GM12878 (cell line): ENCODE measurements around the gene ZCCHC8. TPM values are rescaled to one million over a fixed set of nuclear protein-coding genes. Genes with fewer than 3 reads are reported as not detected.

Experiments
- ATF7 ChIP-seq: fragments of 450-650 bp; IDR thresholded peaks from 2 replicates; pipeline ENCODE4 v1.6.1; 2016; ENCODE audit warnings: low read depth, mild to moderate bottlenecking
- CEBPB ChIP-seq, 2 experiments: fragments of 150-350 bp in 1 of 2; IDR thresholded peaks; 2 replicates each; pipeline ENCODE4 v1.6.1; 2012 to 2014; ENCODE audit warnings: low read depth in 2 of 2, low read length in 2 of 2, borderline replicate concordance in 1 of 2, inconsistent platforms in 1 of 2
- CTCF ChIP-seq, 3 experiments: IDR thresholded peaks in 2 of 3; conservative IDR thresholded peaks in 1 of 3; 2 replicates each; pipeline ENCODE4 v1.5.1; 2011; ENCODE audit warnings: low read depth in 3 of 3, low read length in 3 of 3, mild to moderate bottlenecking in 3 of 3, control low read depth in 2 of 3, moderate library complexity in 2 of 3, inconsistent platforms in 1 of 3, mixed read lengths in 1 of 3; ENCODE audit not compliant: control insufficient read depth in 2 of 3, insufficient read depth in 1 of 3; ENCODE audit errors: extremely low read depth in 1 of 3
- EED ChIP-seq: sonication (generic); IDR thresholded peaks from 2 replicates; pipeline ENCODE4 v1.6.1; 2016; ENCODE audit warnings: antibody characterized with exemption, low read depth
- IKZF2 ChIP-seq, 2 experiments: fragments of 450-650 bp; IDR thresholded peaks; 2 replicates each; pipeline ENCODE4 v1.6.1; 2017; ENCODE audit warnings: mild to moderate bottlenecking in 2 of 2, moderate library complexity in 2 of 2
- MEF2A ChIP-seq: IDR thresholded peaks from 2 replicates; pipeline ENCODE4 v1.6.1; 2011; ENCODE audit warnings: low read depth, mild to moderate bottlenecking, low read length, moderate library complexity; ENCODE audit not compliant: insufficient read depth
- MYC ChIP-seq: IDR thresholded peaks from 2 replicates; pipeline ENCODE4 v1.6.1; 2011; ENCODE audit warnings: mild to moderate bottlenecking, low read length, moderate library complexity, inconsistent platforms; ENCODE audit not compliant: insufficient read depth, insufficient replicate concordance, insufficient read length, severe bottlenecking
- SMC3 ChIP-seq: IDR thresholded peaks from 2 replicates; pipeline ENCODE4 v1.6.1; 2011; ENCODE audit warnings: low read length, improper control_type of control experiment, borderline replicate concordance
- polyA plus RNA-seq, 11 experiments: library from polyadenylated mRNA; depleted of rRNA in 4 of 11; unstranded in 6 of 11; stranded (reverse) in 5 of 11; fragments of >200 nt; fragmentation: Nextera tagmentation in 4 of 11; fragmentation: Illumina TruSeq in 1 of 11; extraction: Ambion mirVana in 4 of 11; extraction: Trizol in 1 of 11; gene quantifications; 1 replicate in 1 of 11; 2 replicates in 10 of 11; pipeline versions ENCODE4 v1.2.1 to v1.2.3, GENCODE V29; 2011 to 2016; ENCODE audit warnings: inconsistent platforms in 2 of 11, missing spikeins in 2 of 11, low read depth in 1 of 11
- total RNA-seq, 4 experiments: library from RNA; depleted of rRNA in 3 of 4; stranded (reverse); fragments of >200 nt in 3 of 4; fragmentation: Illumina TruSeq in 1 of 4; extraction: Trizol in 1 of 4; gene quantifications; 2 replicates each; pipeline versions ENCODE4 v1.2.1 to v1.2.3, GENCODE V29; 2013 to 2021
- TF ChIP-seq, protein P1 (sequence below): fragments of 450-650 bp; IDR thresholded peaks from 2 replicates; pipeline ENCODE4 v1.6.1; 2017; ENCODE audit warnings: mild to moderate bottlenecking, moderate library complexity
- TF ChIP-seq, protein P2 (sequence below): IDR thresholded peaks from 2 replicates; pipeline ENCODE4 v1.6.1; 2012; ENCODE audit warnings: improper control_type of control experiment, low read depth, low read length; ENCODE audit not compliant: insufficient replicate concordance

Gene ZCCHC8
- total and polyA plus RNA-seq, 10 of the 15 experiments (the other 5 are each of a cell fraction or from before 2014, with no cell fraction given), result 8.8 to 34.8 (median 21.7) TPM

DNA sequence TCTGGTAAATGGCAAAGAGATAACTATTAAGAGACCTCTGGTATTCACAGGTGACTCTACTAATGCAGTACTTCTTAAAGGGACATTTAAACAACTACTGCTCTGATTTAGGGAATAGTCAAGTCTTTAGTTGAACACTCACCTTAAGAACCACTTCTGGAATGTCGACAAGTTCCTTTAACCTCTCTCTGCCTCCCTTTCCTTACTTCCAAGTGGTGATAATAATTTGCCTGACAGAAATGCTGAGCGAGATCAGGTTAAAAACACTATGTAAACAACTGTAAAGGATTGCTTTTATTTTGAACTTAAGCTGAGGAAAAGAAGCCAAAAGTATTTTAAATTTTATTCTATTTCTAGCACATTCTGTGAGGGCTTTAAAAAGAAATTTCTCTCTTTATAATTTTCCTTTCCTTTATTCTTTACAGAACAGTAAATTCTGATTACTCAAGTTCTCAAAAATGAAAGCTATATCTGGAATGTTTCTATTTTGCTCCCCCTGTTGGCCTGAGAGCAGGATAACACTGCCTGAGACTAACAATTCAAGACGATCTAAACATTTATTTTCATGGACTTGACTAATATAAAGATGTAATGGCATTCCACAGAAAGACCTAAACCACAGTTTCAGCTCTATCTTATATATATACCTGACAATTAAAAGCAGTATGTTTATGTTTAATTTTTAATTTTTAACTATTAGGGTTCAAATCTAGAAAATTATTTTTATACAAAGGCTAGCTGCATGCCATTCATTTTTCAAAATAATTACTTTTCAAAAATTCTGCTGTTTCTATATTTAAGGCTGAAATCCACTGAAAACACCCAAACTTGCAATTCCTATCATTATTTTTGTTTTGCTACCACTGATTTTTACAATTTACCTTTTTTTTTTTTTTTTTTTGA lies 29.2 kb downstream of the ZCCHC8 start (continued):
- TF ChIP-seq MEF2A (0 out of 2 replicates have a peak, but pooled peaks have one; percentile 47), CTCF (IDR thresholded peaks at IDR 0.05 in 2 of 3, conservative IDR thresholded peaks at IDR 0.05 in 1 of 3; ENCODE audit: control insufficient read depth in 2 of 3, extremely low read depth in 1 of 3, insufficient read depth in 1 of 3, low read depth in 3 of 3, low read length in 3 of 3) (peak; percentile 63 to 71 (median 70); a peak in 5 of 6 replicates), ATF7 (no peak), MYC (no peak), SMC3 (peak; percentile 86; the same call in 1 of the 2 replicates), CEBPB (IDR thresholded peaks at IDR 0.05; ENCODE audit: borderline replicate concordance in 1 of 2, low read depth in 2 of 2, low read length in 2 of 2) (no peak), IKZF2 (IDR thresholded peaks at IDR 0.05) (no peak), EED (no peak)
- TF ChIP-seq, protein P1, sequence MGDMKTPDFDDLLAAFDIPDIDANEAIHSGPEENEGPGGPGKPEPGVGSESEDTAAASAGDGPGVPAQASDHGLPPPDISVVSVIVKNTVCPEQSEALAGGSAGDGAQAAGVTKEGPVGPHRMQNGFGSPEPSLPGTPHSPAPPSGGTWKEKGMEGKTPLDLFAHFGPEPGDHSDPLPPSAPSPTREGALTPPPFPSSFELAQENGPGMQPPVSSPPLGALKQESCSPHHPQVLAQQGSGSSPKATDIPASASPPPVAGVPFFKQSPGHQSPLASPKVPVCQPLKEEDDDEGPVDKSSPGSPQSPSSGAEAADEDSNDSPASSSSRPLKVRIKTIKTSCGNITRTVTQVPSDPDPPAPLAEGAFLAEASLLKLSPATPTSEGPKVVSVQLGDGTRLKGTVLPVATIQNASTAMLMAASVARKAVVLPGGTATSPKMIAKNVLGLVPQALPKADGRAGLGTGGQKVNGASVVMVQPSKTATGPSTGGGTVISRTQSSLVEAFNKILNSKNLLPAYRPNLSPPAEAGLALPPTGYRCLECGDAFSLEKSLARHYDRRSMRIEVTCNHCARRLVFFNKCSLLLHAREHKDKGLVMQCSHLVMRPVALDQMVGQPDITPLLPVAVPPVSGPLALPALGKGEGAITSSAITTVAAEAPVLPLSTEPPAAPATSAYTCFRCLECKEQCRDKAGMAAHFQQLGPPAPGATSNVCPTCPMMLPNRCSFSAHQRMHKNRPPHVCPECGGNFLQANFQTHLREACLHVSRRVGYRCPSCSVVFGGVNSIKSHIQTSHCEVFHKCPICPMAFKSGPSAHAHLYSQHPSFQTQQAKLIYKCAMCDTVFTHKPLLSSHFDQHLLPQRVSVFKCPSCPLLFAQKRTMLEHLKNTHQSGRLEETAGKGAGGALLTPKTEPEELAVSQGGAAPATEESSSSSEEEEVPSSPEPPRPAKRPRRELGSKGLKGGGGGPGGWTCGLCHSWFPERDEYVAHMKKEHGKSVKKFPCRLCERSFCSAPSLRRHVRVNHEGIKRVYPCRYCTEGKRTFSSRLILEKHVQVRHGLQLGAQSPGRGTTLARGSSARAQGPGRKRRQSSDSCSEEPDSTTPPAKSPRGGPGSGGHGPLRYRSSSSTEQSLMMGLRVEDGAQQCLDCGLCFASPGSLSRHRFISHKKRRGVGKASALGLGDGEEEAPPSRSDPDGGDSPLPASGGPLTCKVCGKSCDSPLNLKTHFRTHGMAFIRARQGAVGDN, result no peak
- TF ChIP-seq, protein P2, sequence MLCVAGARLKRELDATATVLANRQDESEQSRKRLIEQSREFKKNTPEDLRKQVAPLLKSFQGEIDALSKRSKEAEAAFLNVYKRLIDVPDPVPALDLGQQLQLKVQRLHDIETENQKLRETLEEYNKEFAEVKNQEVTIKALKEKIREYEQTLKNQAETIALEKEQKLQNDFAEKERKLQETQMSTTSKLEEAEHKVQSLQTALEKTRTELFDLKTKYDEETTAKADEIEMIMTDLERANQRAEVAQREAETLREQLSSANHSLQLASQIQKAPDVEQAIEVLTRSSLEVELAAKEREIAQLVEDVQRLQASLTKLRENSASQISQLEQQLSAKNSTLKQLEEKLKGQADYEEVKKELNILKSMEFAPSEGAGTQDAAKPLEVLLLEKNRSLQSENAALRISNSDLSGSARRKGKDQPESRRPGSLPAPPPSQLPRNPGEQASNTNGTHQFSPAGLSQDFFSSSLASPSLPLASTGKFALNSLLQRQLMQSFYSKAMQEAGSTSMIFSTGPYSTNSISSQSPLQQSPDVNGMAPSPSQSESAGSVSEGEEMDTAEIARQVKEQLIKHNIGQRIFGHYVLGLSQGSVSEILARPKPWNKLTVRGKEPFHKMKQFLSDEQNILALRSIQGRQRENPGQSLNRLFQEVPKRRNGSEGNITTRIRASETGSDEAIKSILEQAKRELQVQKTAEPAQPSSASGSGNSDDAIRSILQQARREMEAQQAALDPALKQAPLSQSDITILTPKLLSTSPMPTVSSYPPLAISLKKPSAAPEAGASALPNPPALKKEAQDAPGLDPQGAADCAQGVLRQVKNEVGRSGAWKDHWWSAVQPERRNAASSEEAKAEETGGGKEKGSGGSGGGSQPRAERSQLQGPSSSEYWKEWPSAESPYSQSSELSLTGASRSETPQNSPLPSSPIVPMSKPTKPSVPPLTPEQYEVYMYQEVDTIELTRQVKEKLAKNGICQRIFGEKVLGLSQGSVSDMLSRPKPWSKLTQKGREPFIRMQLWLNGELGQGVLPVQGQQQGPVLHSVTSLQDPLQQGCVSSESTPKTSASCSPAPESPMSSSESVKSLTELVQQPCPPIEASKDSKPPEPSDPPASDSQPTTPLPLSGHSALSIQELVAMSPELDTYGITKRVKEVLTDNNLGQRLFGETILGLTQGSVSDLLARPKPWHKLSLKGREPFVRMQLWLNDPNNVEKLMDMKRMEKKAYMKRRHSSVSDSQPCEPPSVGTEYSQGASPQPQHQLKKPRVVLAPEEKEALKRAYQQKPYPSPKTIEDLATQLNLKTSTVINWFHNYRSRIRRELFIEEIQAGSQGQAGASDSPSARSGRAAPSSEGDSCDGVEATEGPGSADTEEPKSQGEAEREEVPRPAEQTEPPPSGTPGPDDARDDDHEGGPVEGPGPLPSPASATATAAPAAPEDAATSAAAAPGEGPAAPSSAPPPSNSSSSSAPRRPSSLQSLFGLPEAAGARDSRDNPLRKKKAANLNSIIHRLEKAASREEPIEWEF, result no peak
